NCI-H748 (cell line): ENCODE data around the gene CPT1B.
A peak's percentile ranks its signal among the peaks of the same experiment; 100 is the strongest.
"Not testable (repeated sequence)": the region's sequence is repeated elsewhere in the genome, so short reads cannot be mapped to it uniquely, and the experiment has no call there.

Experiments used
- DNase-seq: peaks from one replicate; lab custom pipeline; 2025; ENCODE audit not compliant: unreplicated experiment; lab: John Stamatoyannopoulos, UW

Gene CPT1B

DNA sequence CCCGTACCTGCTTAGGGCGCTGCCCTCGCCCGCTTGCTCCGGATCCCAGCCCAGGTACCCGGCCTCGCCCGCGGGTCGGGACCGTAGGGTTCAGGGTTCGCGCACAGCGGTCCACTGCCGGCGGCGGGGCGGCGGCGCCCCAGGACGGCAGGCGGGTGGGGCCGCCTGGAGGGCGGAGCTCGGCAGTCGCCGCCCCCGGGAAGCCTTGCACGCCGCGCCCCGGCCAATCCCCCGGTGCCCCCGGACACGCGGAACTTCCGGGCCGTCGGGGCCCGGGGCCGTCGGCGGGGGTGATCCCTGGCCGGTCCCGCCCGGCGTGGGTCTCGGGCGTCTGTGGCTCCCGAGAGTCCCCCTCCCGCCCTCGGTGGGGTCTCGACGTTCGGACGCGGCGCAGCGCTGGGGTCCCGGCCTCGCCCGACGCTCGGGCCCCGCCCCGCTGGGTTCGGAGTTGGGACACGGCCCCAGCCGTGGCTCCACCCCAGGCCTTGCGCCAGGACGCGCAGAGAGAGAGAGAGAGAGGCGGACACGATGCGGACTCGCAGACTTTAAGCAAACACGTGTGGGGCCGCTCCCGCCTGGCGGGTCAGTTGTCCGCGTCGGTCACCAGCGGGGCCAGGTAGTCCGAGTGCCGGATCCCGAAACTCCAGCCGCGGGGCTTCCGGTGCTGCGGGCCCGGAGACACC lies 48.2 kb downstream of the CPT1B start, which contains the start of gene TYMP:
TYMP (minus strand) TSS at position 116 of the 683 bp plus-strand sequence. CDS start 303 bp downstream, outside the sequence.
- DNase-seq: peak; percentile 47

DNA sequence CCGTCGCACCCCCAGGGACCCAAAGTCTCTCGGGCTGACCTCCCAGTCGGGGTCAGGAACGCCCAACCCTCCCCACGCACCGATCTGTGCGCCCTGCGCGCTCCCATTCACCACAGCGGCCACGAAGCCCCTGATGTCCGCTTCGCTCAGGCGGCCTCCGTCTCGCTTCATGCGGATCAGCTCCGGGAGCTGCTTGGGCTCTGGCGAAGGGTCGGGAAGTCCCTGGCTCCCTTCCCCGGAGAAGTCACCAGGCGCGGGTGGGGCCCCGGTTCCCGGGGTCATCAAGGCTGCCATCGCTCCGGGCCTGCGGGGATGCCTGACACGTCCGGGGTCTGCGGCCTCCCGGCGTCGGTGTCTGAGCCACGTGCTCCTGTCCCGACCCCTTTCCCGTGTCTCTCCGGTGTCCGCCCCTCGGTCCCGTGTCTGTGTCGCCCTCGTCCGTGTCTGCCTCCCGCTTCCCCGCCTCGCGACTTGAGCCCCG lies 48.8 kb downstream of the CPT1B start:
- DNase-seq: peak; percentile 33

DNA sequence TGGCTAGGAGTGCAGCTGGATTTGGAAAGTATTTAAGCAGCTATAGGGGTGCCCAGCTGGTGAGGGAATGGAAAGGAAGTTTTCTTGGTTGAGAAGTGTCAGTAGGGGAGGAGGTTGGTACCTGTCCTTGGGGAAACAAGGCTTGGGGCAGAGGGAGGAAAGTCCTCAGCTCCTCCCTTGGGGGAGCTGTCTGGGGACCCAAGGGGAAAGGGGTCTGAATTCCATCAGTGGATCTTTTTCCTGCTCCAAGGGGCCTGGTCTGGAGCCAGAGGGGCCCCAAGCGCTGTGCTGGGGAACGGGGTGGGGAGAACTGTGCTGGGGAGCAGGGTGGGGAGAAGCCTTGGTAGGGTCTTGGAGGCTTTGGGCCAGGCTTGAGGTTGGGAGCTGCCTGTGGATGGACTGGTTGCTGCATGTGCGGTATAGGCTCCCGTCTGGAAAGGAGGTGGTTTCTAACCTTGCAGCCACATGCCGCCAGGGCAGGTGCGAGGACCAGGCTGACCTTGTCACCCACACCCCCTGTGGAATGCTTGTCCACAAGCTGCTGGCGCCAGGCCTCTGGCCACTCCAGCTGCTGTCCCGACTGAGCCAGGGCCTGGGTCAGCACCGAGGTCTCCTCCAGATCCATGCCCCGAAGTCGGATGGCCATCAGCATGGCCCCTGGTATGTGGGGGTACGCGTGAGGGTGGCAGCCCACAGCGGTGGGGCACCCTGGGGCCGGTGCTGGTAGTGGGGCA lies 49.4 kb downstream of the CPT1B start:
- DNase-seq: peak; percentile 24

DNA sequence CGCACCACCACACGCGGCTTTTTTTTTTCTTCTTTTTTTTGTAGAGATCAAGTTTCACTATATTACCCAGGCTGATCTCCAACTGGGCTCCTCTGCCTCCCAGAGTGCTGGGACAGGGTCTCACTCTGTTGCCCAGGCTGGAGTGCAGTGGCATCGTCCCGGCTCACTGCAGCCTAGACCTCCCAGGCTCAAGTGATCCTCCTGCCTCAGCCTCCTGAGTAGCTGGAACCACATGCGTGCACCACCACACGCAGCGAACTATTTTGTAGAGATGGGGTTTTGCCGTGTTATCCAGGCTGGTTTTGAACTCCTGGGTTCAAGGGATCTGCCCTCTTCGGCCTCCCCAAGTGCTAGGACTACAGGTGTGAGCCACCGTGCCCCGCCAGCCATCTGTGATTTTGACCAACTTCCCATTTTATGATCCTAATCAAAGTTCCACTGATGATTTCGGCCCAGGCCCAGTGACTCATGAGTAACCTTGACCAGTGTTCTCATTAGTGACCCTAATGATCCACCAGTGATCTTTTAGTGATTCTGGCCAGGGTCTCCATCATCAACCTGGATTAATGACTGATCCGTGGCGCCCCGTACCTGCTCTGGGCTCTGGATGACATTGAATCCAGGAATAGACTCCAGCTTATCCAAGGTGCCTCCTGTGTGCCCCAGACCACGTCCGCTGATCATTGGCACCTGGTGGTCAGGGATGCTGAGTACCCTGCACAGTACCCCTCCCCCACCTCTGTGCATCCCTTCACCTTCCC lies 50.1 kb downstream of the CPT1B start:
- no peak for DNase-seq

DNA sequence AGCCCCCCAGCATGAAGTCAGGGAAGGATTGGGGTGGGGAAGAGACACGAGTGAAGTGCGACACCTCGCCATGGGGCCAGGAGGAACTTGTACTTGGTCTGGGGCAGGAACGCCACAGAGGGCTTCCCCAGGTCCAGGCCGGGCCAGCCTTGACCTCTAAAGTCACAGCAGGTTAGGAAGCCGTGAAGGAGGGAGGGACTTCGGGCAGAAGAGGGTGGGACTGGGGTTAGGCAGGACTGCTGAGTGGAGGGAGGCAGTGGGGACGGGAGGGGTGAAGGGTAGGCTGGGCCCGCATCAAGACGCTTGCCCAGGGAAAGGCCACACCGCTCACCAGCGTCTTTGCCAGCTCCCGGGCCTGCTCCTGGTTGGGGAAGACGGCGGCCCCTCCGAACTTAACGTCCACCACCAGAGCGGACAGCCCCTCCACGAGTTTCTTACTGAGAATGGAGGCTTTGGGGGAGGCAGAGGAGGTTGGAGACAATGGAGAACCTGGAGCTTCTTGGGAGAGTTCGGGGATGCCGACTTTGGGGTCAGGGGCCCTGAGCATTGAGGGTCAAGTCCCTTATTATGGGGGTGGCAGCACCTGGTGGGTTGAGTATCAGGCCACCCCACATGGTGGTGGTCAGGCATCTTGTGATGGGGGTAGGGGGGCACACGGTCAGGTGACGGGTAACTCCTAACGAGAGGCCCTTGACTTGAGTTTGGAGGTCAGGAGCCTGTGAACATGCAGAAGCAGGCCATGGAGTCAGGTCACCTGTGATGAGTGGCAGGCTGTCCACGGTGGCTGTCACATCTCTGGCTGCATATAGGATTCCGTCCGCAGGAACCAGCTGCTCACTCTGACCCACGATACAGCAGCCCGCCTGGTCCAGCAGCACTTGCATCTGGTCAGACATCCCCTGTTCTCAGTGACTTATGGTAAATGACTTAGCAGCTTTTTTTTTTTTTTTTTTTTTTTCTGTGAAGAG lies 51.1 kb downstream of the CPT1B start:
- DNase-seq: peak; percentile 52

DNA sequence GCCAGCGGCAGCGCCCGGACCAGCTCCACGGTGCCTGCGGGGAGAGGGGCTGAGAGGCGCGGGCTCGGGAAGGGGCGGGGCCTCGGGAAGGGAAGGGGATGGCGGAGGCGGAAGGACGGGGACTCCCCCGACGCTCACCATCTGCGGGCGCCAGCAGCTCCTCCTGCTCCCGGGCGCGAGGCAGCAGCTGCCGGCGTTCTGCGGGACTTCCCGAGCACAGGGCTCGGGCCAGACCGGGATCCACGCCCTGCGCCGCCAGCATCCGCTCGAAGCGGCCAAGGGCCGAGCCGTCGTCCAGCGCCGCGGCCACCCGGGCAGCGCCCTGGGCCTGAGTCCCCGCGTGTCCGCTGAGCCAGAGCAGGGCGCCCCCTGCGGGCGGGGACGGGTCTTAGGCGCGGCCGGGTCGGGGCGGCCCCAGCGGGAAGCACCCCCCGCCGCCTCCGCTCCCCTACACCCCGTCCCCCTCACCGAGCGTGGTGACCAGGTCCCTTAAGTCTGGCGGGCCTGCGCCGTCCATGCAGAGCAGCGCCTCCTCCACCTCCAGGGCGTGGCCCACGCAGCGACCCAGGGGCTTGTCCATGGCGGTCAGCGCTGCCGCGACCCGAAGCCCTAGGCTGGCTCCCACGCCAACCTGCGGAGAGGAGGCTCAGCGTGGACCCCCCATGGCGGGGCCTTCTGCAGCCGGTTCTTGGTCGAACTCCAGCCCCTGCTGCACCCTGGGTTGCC lies 52.0 kb downstream of the CPT1B start:
- DNase-seq: peak; percentile 83

DNA sequence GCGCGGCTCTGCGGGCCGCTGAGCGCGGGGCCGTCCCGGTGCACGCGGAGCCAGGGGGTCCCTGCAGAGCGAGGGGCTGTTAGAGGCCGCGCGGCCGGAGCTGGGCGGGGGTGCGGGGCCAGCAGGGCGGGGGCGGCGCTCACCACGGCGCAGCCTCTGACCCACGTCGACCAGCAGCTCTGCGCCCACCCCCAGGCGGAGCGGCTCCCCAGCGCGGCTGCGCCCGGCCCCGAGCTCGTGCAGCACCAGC lies 52.4 kb downstream of the CPT1B start:
- DNase-seq: no peak

DNA sequence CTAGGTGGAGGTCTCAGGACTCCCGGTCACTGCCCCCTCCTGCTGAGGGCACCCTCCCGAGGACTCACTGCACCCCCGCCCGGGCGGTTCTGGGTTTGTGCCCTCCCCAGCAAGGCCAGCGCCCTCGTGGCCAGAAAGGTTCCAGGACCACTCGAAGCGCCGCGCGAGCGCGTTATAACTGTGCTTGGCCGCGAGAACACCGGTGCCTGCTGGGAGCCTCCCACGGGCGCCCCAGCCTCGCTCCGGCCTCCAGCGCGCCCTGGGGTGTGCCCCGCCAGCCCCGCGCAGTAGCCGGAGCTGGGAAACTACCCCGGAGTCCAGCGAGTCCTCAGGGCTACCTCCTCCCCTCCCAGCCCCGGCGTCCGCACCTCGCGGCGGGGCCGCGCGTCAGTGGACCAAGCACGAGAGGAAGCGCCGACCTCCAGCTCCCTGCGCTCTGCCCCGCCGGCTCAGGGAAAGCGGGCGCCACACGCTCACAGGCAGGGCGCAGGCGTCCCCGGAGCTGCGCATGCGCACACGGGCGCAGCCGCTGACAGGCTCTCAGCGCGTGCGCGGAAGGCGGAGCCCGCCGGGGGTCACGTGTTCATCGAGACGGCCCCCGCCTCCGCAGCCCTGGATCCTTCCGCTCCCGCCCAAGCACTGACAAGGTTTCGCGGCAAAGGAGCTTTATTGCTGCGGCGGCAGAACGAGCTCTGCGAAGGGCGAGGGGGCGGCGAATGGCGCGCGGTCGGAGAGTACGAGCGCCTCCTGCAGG lies 52.9 kb downstream of the CPT1B start, which contains the start of gene SCO2:
SCO2 (minus strand) TSS at position 495 of the 754 bp plus-strand sequence. CDS start 1,187 bp downstream, outside the sequence.
- DNase-seq: peak; percentile 97

DNA sequence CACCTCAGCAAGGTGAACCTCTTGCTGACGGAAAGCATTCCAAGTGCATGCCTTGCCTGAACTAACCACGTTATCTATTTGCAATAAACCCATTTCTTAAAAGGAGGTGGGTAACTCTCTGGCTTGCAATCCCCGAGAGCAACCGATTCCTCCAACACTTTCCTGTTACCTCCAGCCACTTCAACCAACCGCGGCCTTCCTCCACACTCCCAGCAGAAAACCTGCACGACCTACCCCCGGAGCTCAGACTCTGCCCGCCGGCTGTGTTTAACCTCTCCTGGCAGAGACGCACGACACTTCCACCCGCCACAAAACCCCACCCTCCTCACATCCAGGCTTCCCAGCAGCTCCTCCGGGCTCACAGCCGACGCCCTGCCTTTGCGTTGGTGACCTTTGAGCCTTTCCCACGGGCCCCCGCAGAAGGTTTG lies 53.5 kb downstream of the CPT1B start:
- peak; percentile 59 for DNase-seq

DNA sequence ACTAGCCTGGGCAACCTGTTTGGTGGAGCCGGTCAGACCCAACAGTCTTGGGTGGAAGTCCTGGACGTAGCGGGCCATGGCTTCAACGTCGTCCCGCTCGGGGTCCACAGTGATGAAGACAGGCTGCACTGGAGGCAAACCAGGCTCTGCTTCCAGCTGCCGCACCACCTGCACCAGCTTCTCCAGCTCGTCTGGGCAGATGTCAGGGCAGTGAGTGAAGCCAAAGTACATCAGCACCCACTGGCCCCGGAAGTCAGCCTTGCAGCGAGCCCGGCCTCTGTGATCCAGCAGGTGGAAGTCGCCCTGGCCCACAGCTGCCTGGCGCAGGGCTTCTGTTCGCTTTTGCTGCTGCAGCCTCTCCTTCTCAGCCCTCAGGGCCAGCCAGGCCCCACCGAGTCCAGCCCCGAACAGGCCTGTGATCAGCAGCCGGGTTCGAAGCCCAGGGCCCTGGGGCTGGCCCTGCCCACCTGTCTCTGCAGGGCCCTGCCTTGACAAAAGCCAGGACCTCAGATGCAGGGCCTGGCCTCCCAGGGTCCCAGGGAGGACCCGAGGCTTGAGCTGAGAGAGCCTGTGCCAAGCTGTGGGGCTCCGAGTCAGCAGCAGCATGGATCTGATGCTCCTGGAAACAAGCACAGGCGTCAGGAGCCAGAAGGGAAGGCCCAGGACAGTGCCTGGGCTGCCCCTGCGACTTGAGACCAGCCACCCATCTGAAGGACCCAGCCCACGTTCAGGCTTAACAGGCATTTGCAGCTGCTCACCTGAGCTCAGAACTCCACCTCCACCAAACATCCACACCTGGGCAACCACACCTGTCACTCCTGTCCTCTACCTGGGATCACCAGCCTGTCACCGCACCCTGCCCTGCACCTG lies 54.2 kb downstream of the CPT1B start:
- DNase-seq: peak; percentile 37

DNA sequence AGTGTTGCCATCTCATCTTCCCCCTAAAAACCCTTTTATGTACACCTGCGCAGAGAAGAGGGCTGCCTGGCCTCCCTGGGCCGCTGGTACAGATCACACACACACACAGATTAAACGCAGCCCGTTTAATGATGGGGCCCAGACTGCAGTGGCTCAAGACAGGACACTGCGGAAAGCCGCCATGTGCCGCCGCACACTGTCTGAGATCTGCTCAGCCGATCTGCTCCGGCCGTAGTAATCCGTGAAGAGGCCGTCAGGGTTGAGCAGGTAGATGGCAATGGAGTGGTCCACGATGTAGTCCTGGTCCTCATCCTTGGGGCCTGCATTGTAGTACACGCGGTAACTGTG lies 54.8 kb downstream of the CPT1B start:
- no peak for DNase-seq

DNA sequence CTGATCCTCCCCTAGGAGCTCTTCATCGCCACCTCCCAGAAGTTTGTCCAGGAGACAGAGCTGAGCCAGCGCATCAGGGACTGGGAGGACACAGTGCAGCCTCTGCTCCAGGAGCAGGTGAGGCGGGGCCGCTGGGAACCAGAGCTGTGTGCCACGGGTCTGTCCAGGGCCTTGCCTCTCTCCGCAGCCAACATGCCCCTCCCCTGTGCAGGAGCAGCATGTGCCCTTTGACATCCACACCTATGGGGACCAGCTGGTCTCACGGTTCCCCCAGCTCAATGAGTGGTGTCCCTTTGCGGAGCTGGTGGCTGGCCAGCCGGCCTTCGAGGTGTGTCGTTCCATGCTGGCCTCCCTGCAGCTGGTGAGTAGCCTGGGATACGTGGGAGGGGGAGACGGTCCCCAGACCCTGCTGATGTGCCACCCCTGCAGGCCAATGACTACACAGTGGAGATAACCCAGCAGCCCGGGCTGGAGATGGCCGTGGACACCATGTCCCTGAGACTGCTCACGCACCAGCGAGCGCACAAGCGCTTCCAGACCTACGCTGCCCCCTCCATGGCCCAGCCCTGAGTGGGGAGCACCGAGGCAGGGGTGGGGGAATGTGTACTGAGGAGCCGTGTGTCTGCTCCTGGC lies 55.3 kb downstream of the CPT1B start:
- no peak for DNase-seq

DNA sequence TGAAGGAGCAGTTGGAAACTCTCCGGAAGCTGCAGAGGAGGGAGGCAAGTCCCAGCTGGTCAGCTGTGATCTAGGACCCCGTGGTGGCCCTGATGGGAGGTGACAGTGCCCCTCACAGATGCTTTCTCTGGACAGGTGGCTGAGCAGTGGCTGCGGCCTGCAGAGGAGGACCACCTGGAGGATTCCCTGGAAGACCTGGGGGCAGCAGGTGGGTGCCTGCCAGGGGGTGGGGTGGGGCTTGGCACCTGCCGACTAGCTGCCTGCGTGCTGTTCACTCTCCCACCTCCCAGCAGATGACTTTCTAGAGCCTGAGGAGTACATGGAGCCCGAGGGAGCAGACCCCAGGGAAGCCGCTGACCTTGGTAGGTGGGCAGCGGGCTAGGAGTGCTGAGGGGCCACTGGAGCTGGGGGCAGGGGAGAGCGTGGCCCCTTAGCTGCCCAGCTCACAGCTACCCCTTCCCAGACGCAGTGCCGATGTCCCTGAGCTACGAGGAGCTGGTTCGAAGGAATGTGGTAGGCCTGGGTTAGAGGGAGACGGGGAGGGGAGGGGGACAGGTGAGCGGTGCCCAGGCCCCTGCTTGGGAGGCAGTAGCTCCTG lies 55.9 kb downstream of the CPT1B start:
- DNase-seq: no peak

DNA sequence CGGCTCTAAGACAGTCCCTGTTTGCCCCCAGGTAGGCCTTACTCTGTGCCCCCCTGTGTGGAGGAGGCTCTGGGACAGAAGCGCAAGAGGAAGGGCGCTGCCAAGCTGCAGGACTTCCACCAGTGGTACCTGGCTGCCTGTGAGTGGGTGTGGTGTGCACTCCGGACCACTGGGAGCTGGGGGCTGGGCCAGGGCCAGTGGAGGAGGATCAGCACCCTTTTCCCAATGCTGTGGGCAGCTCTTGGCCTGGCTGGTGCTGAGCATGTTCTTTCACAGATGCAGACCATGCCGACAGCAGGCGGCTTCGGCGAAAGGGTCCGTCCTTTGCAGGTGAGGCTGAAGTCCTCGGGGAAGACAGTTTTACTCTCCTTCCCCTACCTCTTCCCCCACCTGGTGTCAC lies 56.5 kb downstream of the CPT1B start:
- DNase-seq: no peak

DNA sequence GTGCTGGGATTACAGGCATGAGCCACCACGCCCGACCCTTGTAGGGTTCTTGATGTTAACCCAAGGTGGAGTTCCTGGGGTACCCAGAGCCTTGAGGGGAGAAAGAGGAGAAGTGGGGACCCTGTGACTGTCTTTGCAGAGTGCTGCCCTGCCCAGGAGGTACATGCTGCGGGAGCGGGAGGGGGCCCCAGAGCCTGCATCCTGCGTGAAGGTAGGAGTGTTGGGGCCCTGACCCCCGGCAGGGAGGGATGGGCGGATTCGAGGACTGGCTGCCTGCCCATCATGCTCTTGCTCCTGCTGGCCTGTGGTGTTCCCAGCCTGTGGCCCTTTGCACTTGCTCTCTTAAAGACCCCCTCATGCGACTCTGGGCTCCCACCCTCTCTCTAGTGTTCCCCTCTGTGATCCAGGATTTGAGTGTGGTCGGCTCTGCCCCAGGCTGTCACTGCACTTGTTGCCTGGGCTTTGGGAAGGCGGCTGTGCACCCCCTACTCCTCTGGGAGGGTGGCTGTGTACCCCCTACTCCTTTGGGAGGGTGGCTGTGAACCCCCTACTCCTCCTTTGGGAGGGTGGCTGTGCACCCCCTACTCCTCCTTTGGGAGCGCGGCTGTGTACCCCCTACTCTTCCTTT lies 57.3 kb downstream of the CPT1B start:
- DNase-seq: no peak

DNA sequence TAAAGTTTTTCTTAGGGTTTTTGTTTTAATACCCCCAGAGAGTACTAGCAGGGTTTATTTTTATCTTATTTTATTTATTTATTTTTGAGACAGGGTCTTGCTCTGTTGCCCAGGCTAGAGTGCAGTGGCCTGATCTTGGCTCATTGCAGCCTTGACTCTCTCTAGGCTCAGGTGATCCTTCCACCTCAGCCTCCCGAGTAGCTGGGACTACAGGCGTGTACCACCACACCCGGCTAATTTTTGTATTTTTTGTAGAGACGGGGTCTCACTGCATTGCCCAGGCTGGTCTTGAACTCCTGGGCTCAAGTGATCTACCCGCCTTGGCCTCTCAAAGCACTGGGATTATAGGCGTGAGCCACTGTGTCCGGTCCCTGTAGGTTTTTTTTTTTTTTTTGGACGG lies 58.0 kb downstream of the CPT1B start:
- DNase-seq: not testable (repeated sequence)

DNA sequence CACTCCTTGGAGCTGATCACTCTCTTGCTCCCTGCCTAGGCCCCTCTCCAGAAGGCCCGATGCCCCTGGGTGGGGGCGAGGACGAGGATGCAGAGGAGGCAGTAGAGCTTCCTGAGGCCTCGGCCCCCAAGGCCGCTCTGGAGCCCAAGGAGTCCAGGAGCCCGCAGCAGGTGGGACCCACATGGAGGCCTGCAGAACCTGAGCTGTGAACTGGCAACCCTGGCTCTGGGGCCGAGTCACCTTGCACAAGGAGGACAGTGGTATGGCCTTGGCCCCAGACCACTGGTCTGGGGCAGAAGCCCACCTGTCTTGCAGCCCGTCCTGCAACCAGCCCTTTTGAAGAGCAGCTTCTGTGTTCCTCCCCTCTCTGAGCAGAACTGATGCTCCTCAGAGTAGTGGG lies 59.1 kb downstream of the CPT1B start:
- DNase-seq: no peak
